Astrocyte (in vitro differentiated cells and primary cell): ENCODE results near the gene CCR5. TPM values are rescaled to one million over a fixed set of nuclear protein-coding genes. Genes with fewer than 3 reads are reported as not detected.
"Not testable (repeated sequence)": the region's sequence is repeated elsewhere in the genome, so short reads cannot be mapped to it uniquely, and the experiment has no call there.

ENCODE experiments used
- DNase-seq: peaks from one replicate; pipeline ENCODE4 v3.0.0-alpha.2; 2010; ENCODE audit warnings: low read depth
- FAIRE-seq: peaks from 2 replicates; lab custom pipeline; 2011; peaks lifted over from hg19 to GRCh38; lab: Jason Lieb, UNC
- H2AFZ ChIP-seq: 2 replicates; pipeline ENCODE4 v1.6.0; 2012; ENCODE audit warnings: low read depth, low read length, inconsistent platforms
- H3K27ac ChIP-seq: 2 replicates; pipeline ENCODE4 v1.5.1; 2011; ENCODE audit warnings: low read depth, low read length, inconsistent platforms
- H3K27me3 ChIP-seq: 2 replicates; pipeline ENCODE4 v1.6.0; 2011; ENCODE audit warnings: low read length, inconsistent platforms; ENCODE audit not compliant: insufficient read depth
- H3K36me3 ChIP-seq: 2 replicates; pipeline ENCODE4 v1.5.1; 2011; ENCODE audit warnings: low read length, inconsistent platforms; ENCODE audit not compliant: insufficient read depth
- H3K4me1 ChIP-seq: 2 replicates; pipeline ENCODE4 v1.5.1; 2011; ENCODE audit warnings: low read length, inconsistent platforms; ENCODE audit not compliant: insufficient read depth
- H3K4me2 ChIP-seq: 2 replicates; pipeline ENCODE4 v1.6.0; 2012; ENCODE audit warnings: low read length, inconsistent platforms
- H3K4me3 ChIP-seq: 2 replicates; pipeline ENCODE4 v1.5.1; 2011; ENCODE audit warnings: low read depth, mild to moderate bottlenecking, low read length, inconsistent platforms; ENCODE audit not compliant: insufficient read depth
- H3K79me2 ChIP-seq: 2 replicates; pipeline ENCODE4 v1.6.0; 2012; ENCODE audit warnings: mild to moderate bottlenecking, low read length, inconsistent platforms; ENCODE audit not compliant: insufficient read depth
- H3K9ac ChIP-seq: 2 replicates; pipeline ENCODE4 v1.6.0; 2012; ENCODE audit warnings: mild to moderate bottlenecking, low read length, inconsistent platforms
- H3K9me3 ChIP-seq: 2 replicates; pipeline ENCODE4 v1.5.1; 2012; ENCODE audit warnings: low read depth, mild to moderate bottlenecking, low read length, inconsistent platforms; ENCODE audit not compliant: insufficient read depth
- H4K20me1 ChIP-seq: 2 replicates; pipeline ENCODE4 v1.6.0; 2012; ENCODE audit warnings: low read length, inconsistent platforms; ENCODE audit not compliant: insufficient read depth
- H3K27ac Mint-ChIP-seq: one replicate; pipeline ENCODE4 v1.8.0; 2021; ENCODE audit warnings: mild to moderate bottlenecking, mixed read lengths; ENCODE audit not compliant: unreplicated experiment
- H3K27me3 Mint-ChIP-seq: one replicate; pipeline ENCODE4 v1.8.0; 2021; ENCODE audit warnings: low read depth, mixed read lengths; ENCODE audit not compliant: unreplicated experiment
- H3K36me3 Mint-ChIP-seq: one replicate; pipeline ENCODE4 v1.8.0; 2021; ENCODE audit warnings: low read depth, mixed read lengths; ENCODE audit not compliant: unreplicated experiment
- H3K4me1 Mint-ChIP-seq: one replicate; pipeline ENCODE4 v1.8.0; 2021; ENCODE audit warnings: low read depth, mixed read lengths; ENCODE audit not compliant: unreplicated experiment
- H3K4me3 Mint-ChIP-seq: one replicate; pipeline ENCODE4 v1.8.0; 2021; ENCODE audit warnings: mild to moderate bottlenecking, moderate library complexity, mixed read lengths; ENCODE audit not compliant: unreplicated experiment
- H3K9me3 Mint-ChIP-seq: one replicate; pipeline ENCODE4 v1.8.0; 2021; ENCODE audit warnings: mild to moderate bottlenecking, mixed read lengths; ENCODE audit not compliant: unreplicated experiment
- EZH2 ChIP-seq: IDR thresholded peaks from 2 replicates; pipeline ENCODE4 v1.6.1; 2012; ENCODE audit warnings: mild to moderate bottlenecking, low read length, inconsistent platforms; ENCODE audit not compliant: insufficient read depth
- total RNA-seq: library from RNA; stranded (reverse); gene quantifications from 2 replicates; pipeline ENCODE4 v1.2.1, GENCODE V29; 2021
- TF ChIP-seq, protein P1 (sequence below): IDR thresholded peaks from 2 replicates; pipeline ENCODE4 v1.5.1; 2011; ENCODE audit warnings: low read depth, mild to moderate bottlenecking, inconsistent platforms, low read length, moderate library complexity; ENCODE audit not compliant: insufficient read depth

Gene CCR5
- total RNA-seq, 1 donor from 2014 or later = not detected

DNA sequence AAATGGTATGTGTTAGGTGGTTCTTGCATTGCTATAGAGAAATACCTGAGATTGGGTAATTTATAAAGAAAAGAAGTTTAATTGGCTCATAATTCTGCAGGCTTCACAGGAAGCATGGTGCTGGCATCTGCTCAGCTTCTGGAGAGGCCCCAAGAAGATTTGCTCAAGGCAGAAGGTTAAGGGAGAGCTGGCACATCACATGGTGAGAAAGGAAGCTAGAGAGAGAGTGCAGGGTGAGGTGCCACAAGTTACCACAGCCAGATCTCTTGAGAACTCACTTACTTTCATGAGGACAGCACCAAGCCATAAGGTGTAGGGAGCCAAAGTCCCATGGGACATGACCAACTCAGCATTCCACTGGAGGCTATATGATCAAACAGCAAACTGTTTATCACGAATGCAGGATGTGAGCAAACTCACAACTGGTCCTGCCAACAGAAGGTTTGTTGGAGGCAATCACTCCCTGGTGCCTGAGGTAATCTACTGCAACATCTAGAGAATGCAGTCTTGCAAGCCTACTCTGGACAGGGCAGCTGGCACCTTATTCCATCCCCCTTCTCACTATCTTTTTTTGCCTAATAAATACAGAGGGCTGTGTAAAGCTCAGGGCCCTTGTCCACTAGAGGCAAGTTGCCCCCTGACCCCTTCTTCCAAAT is 45.0 kb upstream of the CCR5 start:
- Mint-ChIP-seq H3K36me3 (no peaks in the 10 kb centered on the region), H3K27me3 (peaks cover 22% of the 10 kb centered on the region), H3K4me3 (no peak overlapping the region), H3K9me3 (no peaks in the 10 kb centered on the region), H3K27ac (no peak overlapping the region), H3K4me1 (no peaks in the 10 kb centered on the region)
- Histone ChIP-seq H2AFZ (no peak overlapping the region), H3K4me2 (no peak overlapping the region), H3K36me3 (no peaks in the 10 kb centered on the region), H3K4me1 (no peaks in the 10 kb centered on the region), H3K27ac (no peak overlapping the region), H3K9ac (no peak overlapping the region), H3K27me3 (no peaks in the 10 kb centered on the region), H3K9me3 (no peaks in the 10 kb centered on the region), H3K4me3 (no peak overlapping the region), H4K20me1 (no peaks in the 10 kb centered on the region), H3K79me2 (no peaks in the 10 kb centered on the region)
- TF ChIP-seq, protein P1, sequence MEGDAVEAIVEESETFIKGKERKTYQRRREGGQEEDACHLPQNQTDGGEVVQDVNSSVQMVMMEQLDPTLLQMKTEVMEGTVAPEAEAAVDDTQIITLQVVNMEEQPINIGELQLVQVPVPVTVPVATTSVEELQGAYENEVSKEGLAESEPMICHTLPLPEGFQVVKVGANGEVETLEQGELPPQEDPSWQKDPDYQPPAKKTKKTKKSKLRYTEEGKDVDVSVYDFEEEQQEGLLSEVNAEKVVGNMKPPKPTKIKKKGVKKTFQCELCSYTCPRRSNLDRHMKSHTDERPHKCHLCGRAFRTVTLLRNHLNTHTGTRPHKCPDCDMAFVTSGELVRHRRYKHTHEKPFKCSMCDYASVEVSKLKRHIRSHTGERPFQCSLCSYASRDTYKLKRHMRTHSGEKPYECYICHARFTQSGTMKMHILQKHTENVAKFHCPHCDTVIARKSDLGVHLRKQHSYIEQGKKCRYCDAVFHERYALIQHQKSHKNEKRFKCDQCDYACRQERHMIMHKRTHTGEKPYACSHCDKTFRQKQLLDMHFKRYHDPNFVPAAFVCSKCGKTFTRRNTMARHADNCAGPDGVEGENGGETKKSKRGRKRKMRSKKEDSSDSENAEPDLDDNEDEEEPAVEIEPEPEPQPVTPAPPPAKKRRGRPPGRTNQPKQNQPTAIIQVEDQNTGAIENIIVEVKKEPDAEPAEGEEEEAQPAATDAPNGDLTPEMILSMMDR = no peak
- no peak for TF ChIP-seq EZH2
- no peak for FAIRE-seq
- DNase-seq = no peak

DNA sequence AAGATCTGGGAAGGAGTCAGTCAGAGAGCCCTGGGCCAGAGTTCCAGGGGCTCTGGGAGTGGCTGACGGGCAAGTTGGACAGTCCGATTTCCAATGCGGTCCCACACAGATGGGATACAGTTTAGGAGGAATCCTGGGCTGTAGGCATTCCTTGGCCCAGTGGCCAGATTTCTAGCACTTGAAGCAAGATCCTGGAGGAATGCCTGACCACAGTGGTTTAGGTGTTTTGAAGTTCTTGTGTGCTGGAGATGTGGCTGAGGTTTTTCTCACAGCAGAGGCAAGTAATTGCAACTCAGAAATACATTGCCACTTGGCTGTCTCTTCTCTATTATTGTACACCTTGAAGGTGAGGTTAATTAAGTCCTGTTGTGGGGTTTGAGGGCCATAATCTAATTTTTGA is 40.1 kb upstream of the CCR5 start:
- not testable (repeated sequence) for H3K27ac ChIP-seq, H3K4me2 ChIP-seq, H3K36me3 Mint-ChIP-seq, H3K27ac Mint-ChIP-seq, H3K4me3 ChIP-seq, H3K27me3 ChIP-seq, H4K20me1 ChIP-seq, H3K4me1 ChIP-seq, H3K36me3 ChIP-seq, H3K4me3 Mint-ChIP-seq, H3K9ac ChIP-seq, H3K9me3 ChIP-seq, H3K4me1 Mint-ChIP-seq, H2AFZ ChIP-seq, H3K79me2 ChIP-seq, FAIRE-seq
- peaks cover 18% of the 10 kb centered on the region for H3K27me3 Mint-ChIP-seq
- peak; percentile 63 for DNase-seq
- H3K9me3 Mint-ChIP-seq = peaks cover 10% of the 10 kb centered on the region

DNA sequence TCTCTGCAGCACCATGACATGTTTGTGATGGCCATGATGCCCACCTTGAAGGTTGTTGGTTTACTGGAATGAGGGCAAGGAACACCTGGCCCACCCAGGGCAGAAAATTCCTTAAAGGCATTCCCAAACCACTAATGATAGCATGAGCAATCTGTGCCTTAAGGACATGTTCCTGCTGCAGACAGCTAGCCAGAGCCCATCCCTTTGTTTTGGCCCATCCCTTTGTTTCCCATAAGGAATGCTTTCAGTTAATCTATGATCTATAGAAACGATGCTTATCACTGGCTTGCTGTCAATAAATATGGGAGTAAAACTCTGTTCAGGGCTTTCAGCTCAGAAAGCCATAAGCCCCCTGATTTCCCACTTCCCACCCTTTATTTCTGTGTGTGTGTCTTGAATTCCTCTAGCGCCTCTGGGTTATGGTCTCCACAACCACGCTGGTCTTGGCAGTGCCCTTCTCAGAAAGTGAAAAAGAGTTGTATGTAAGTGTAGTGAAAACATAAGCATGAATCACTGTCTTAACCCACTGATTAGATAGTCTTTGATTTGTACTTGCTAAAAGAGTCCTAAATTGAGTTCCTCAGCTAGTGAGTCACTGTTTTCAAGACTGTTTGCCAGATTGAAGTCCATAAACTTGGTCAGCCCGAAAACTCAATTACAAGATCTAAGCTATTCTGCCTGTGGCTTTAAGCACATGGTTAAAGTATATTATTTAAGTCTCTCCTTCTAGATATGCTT is 35.8 kb upstream of the CCR5 start:
- no peaks in the 10 kb centered on the region for H3K36me3 ChIP-seq
- peaks cover 23% of the 10 kb centered on the region for H3K9me3 Mint-ChIP-seq
- no peak overlapping the region for H3K4me2 ChIP-seq
- DNase-seq (peak; percentile 76), FAIRE-seq (peak; percentile 13)
- no peak overlapping the region for H3K27ac ChIP-seq
- no peak overlapping the region for H3K9ac ChIP-seq
- H4K20me1 ChIP-seq = no peaks in the 10 kb centered on the region
- H3K27me3 ChIP-seq = peaks cover 2% of the 10 kb centered on the region
- H3K27me3 Mint-ChIP-seq = peaks cover 18% of the 10 kb centered on the region
- H3K36me3 Mint-ChIP-seq = no peaks in the 10 kb centered on the region
- H2AFZ ChIP-seq = no peak overlapping the region
- H3K79me2 ChIP-seq = no peaks in the 10 kb centered on the region
- no peaks in the 10 kb centered on the region for H3K4me1 ChIP-seq
- H3K9me3 ChIP-seq = peaks cover 10% of the 10 kb centered on the region
- H3K4me3 ChIP-seq = no peak overlapping the region
- H3K4me1 Mint-ChIP-seq = peaks cover 11% of the 10 kb centered on the region
- H3K27ac Mint-ChIP-seq = no peak overlapping the region
- TF ChIP-seq, protein P1 = no peak
- TF ChIP-seq EZH2 = no peak
- no peak overlapping the region for H3K4me3 Mint-ChIP-seq
